ENCODE measurements around the gene HTD2.

HTD2 gene

GRCh38 chr3:58322793-58323192 lies 16.5 kb downstream of the HTD2 start:
- Histone ChIP-seq H3K79me2 (ENCODE audit: insufficient read depth, low read depth) (no peaks in the 10 kb centered on the region), H2AFZ (ENCODE audit: low read depth) (no peak overlapping the region), H3K9ac (no peak overlapping the region), H4K20me1 (ENCODE audit: insufficient read depth) (no peaks in the 10 kb centered on the region), H3K27ac (no peak overlapping the region), H3K4me1 (ENCODE audit: low read depth, poor library complexity, severe bottlenecking) (peaks cover 11% of the 10 kb centered on the region), H3K4me2 (no peak overlapping the region), H3K27me3 (ENCODE audit: insufficient read depth, low read depth) (no peaks in the 10 kb centered on the region), H3K4me3 (IDR thresholded peaks at IDR 0.05; ENCODE audit: insufficient read depth, low read depth, low read length) (no peak overlapping the region), H3K36me3 (ENCODE audit: insufficient read depth) (no peaks in the 10 kb centered on the region)
- no peak for TF ChIP-seq CTCF (conservative IDR thresholded peaks at IDR 0.05; ENCODE audit: low read depth, low read length)

GRCh38 chr3:58323529-58324390 lies 17.4 kb downstream of the HTD2 start:
- Histone ChIP-seq H3K27me3 (ENCODE audit: insufficient read depth, low read depth) (no peaks in the 10 kb centered on the region), H3K36me3 (ENCODE audit: insufficient read depth) (no peaks in the 10 kb centered on the region), H3K4me1 (ENCODE audit: low read depth, poor library complexity, severe bottlenecking) (peaks cover 11% of the 10 kb centered on the region), H3K79me2 (ENCODE audit: insufficient read depth, low read depth) (no peaks in the 10 kb centered on the region), H3K27ac (no peak overlapping the region), H4K20me1 (ENCODE audit: insufficient read depth) (no peaks in the 10 kb centered on the region), H3K9ac (no peak overlapping the region), H3K4me2 (no peak overlapping the region), H3K4me3 (IDR thresholded peaks at IDR 0.05; ENCODE audit: insufficient read depth, low read depth, low read length) (no peak overlapping the region), H2AFZ (ENCODE audit: low read depth) (no peak overlapping the region)
- TF ChIP-seq CTCF (conservative IDR thresholded peaks at IDR 0.05; ENCODE audit: low read depth, low read length) = no peak

- peaks cover 11% of the 10 kb centered on the region for H3K4me1 ChIP-seq (ENCODE audit: low read depth, poor library complexity, severe bottlenecking)
- no peak overlapping the region for H3K27ac ChIP-seq
- no peaks in the 10 kb centered on the region for H3K27me3 ChIP-seq (ENCODE audit: insufficient read depth, low read depth)
- no peak overlapping the region for H3K4me3 ChIP-seq (IDR thresholded peaks at IDR 0.05; ENCODE audit: insufficient read depth, low read depth, low read length)
- H3K4me2 ChIP-seq = peak overlapping the region; percentile 39; the same call in 1 of the 2 replicates
- no peaks in the 10 kb centered on the region for H3K79me2 ChIP-seq (ENCODE audit: insufficient read depth, low read depth)
- H3K36me3 ChIP-seq (ENCODE audit: insufficient read depth) = no peaks in the 10 kb centered on the region
- H2AFZ ChIP-seq (ENCODE audit: low read depth) = no peak overlapping the region
- H3K9ac ChIP-seq = no peak overlapping the region
- H4K20me1 ChIP-seq (ENCODE audit: insufficient read depth) = no peaks in the 10 kb centered on the region
- TF ChIP-seq CTCF (conservative IDR thresholded peaks at IDR 0.05; ENCODE audit: low read depth, low read length) = no peak
Measured at GRCh38 chr3:58324391-58325390, 18.4 kb downstream of the HTD2 start.

GRCh38 chr3:58325525-58325992 lies 19.2 kb downstream of the HTD2 start:
- no peaks in the 10 kb centered on the region for H4K20me1 ChIP-seq (ENCODE audit: insufficient read depth)
- H3K9ac ChIP-seq = no peak overlapping the region
- no peak overlapping the region for H3K4me3 ChIP-seq (IDR thresholded peaks at IDR 0.05; ENCODE audit: insufficient read depth, low read depth, low read length)
- H3K79me2 ChIP-seq (ENCODE audit: insufficient read depth, low read depth) = no peaks in the 10 kb centered on the region
- H2AFZ ChIP-seq (ENCODE audit: low read depth) = no peak overlapping the region
- H3K4me1 ChIP-seq (ENCODE audit: low read depth, poor library complexity, severe bottlenecking) = peaks cover 11% of the 10 kb centered on the region
- no peak overlapping the region for H3K27ac ChIP-seq
- peak overlapping the region; percentile 39; the same call in 1 of the 2 replicates for H3K4me2 ChIP-seq
- H3K27me3 ChIP-seq (ENCODE audit: insufficient read depth, low read depth) = no peaks in the 10 kb centered on the region
- H3K36me3 ChIP-seq (ENCODE audit: insufficient read depth) = no peaks in the 10 kb centered on the region
- TF ChIP-seq CTCF (conservative IDR thresholded peaks at IDR 0.05; ENCODE audit: low read depth, low read length) = no peak

Measured in KMS-11 (cell line).